Stimulated activated CD8-positive, alpha-beta memory T cell treated with anti-CD3 and anti-CD28 coated beads, Interleukin-4, amount 100 ng/mL, for 1 hour (primary cell): ENCODE results near the gene SLC10A3.

ENCODE experiments used
- DNase-seq, 2 donors: peaks; one replicate each; pipeline ENCODE4 v3.0.0-alpha.2; 2020; ENCODE audit warnings: low read depth in 2 of 2, low spot score in 1 of 2

The SLC10A3 gene

GRCh38 chrX:154484255-154485149 lies 5.9 kb downstream of the SLC10A3 start:
- DNase-seq: no peak

- no peak for DNase-seq
Measured at GRCh38 chrX:154483325-154483724, 7.1 kb downstream of the SLC10A3 start.

- DNase-seq: no peak
Measured at GRCh38 chrX:154482786-154483185, 7.6 kb downstream of the SLC10A3 start.

- no peak for DNase-seq
Measured at GRCh38 chrX:154481911-154482601, 8.4 kb downstream of the SLC10A3 start.

- DNase-seq: no peak
Measured at GRCh38 chrX:154481195-154481594, 9.2 kb downstream of the SLC10A3 start.

GRCh38 chrX:154478728-154479622 lies 11.5 kb downstream of the SLC10A3 start, which contains the start of gene LAGE3:
Gene LAGE3 (minus strand): TSS chrX:154479281. CDS start chrX:154478915, 366 bp downstream.
- peak; percentile 86 to 88 for DNase-seq

- no peak for DNase-seq
Measured at GRCh38 chrX:154477891-154478477, 12.4 kb downstream of the SLC10A3 start.

GRCh38 chrX:154476821-154477220 lies 13.6 kb downstream of the SLC10A3 start:
- no peak for DNase-seq

- DNase-seq: no peak
Measured at GRCh38 chrX:154473683-154474082, 16.7 kb downstream of the SLC10A3 start.

GRCh38 chrX:154472685-154473632 lies 17.5 kb downstream of the SLC10A3 start:
- DNase-seq: no peak

- no peak for DNase-seq
Measured at GRCh38 chrX:154471839-154472684, 18.4 kb downstream of the SLC10A3 start.

- no peak for DNase-seq
Measured at GRCh38 chrX:154470914-154471568, 19.4 kb downstream of the SLC10A3 start.

GRCh38 chrX:154470434-154470833 lies 20.0 kb downstream of the SLC10A3 start:
- no peak for DNase-seq

GRCh38 chrX:154469880-154470279 lies 20.5 kb downstream of the SLC10A3 start:
- DNase-seq: no peak

- no peak for DNase-seq
Measured at GRCh38 chrX:154469114-154469513, 21.3 kb downstream of the SLC10A3 start.

- DNase-seq: no peak
Measured at GRCh38 chrX:154468217-154468616, 22.2 kb downstream of the SLC10A3 start.

GRCh38 chrX:154467556-154467955 lies 22.9 kb downstream of the SLC10A3 start:
- DNase-seq: no peak

GRCh38 chrX:154466907-154467306 lies 23.5 kb downstream of the SLC10A3 start:
- no peak for DNase-seq
